SU-DHL-6 (cell line): ENCODE measurements around the gene CMTM7.
"Not testable (repeated sequence)": the region's sequence is repeated elsewhere in the genome, so short reads cannot be mapped to it uniquely, and the experiment has no call there.

Source experiments
- H2AFZ ChIP-seq: fragments of 200-600 bp; sonication (generic); 2 replicates; pipeline ENCODE4 v1.6.1; 2014; ENCODE audit warnings: low read depth, mild to moderate bottlenecking, moderate library complexity, mixed read lengths, antibody characterized with exemption, low read length; ENCODE audit not compliant: severe bottlenecking
- H3F3A ChIP-seq: fragments of 200-600 bp; shearing (Covaris generic); 2 replicates; pipeline ENCODE4 v1.6.0; 2016; ENCODE audit warnings: antibody characterized with exemption, mild to moderate bottlenecking; ENCODE audit not compliant: insufficient read depth
- H3K27ac ChIP-seq: fragments of 200-600 bp; sonication (generic); 2 replicates; pipeline ENCODE4 v1.5.1; 2016; ENCODE audit warnings: low read depth, mild to moderate bottlenecking, low read length, moderate library complexity, mixed read lengths
- H3K27me3 ChIP-seq: fragments of 200-600 bp; sonication (generic), shearing (Covaris generic); 2 replicates; pipeline ENCODE4 v1.6.0; 2014; ENCODE audit warnings: mild to moderate bottlenecking, low read length
- H3K36me3 ChIP-seq: fragments of 200-600 bp; sonication (generic); 2 replicates; pipeline ENCODE4 v1.6.1; 2014; ENCODE audit warnings: mild to moderate bottlenecking, low read length, mixed read lengths
- H3K4me2 ChIP-seq: fragments of 300-600, 200-600 bp; shearing (Covaris generic), sonication (generic); 2 replicates; pipeline ENCODE4 v1.6.0; 2014; ENCODE audit warnings: low read length, low read depth, mild to moderate bottlenecking; ENCODE audit not compliant: poor library complexity, severe bottlenecking
- H3K4me3 ChIP-seq: fragments of 200-600 bp; sonication (generic); 2 replicates; pipeline ENCODE4 v1.5.1; 2014; ENCODE audit warnings: antibody characterized with exemption, low read length, mild to moderate bottlenecking, mixed read lengths; ENCODE audit not compliant: insufficient read depth, poor library complexity, severe bottlenecking
- H3K79me2 ChIP-seq: fragments of 200-600 bp; sonication (generic); 2 replicates; pipeline ENCODE4 v1.6.1; 2014; ENCODE audit warnings: mild to moderate bottlenecking, low read length, moderate library complexity; ENCODE audit not compliant: insufficient read depth
- H3K9ac ChIP-seq: fragments of 200-600 bp; sonication (generic); 2 replicates; pipeline ENCODE4 v1.7.0; 2014; ENCODE audit warnings: mild to moderate bottlenecking, low read length
- H3K9me2 ChIP-seq: fragments of 200-600 bp; sonication (generic); replicated peaks from 2 replicates; pipeline ENCODE4 v1.6.1; 2014; ENCODE audit warnings: low read length; ENCODE audit not compliant: insufficient read depth
- H3K9me3 ChIP-seq: fragments of 200-600 bp; sonication (generic); 2 replicates; pipeline ENCODE4 v1.6.1; 2014; ENCODE audit warnings: low read length, mixed read lengths; ENCODE audit not compliant: insufficient read depth
- H4K20me1 ChIP-seq: fragments of 200-600 bp; sonication (generic); 2 replicates; pipeline ENCODE4 v1.6.1; 2014; ENCODE audit warnings: low read depth, mild to moderate bottlenecking, antibody characterized with exemption, low read length, moderate library complexity, mixed read lengths
- CTCF ChIP-seq: fragments of 200-600 bp; sonication (generic); IDR thresholded peaks from one replicate; pipeline ENCODE4 v1.5.1; 2017; ENCODE audit warnings: antibody characterized with exemption, mild to moderate bottlenecking, low read length, moderate library complexity; ENCODE audit not compliant: insufficient read depth, poor library complexity, severe bottlenecking
- EZH2phosphoT487 ChIP-seq: fragments of 200-600 bp; sonication (generic), shearing (Covaris generic); conservative IDR thresholded peaks from 2 replicates; pipeline ENCODE4 v1.6.1; 2018; ENCODE audit warnings: mild to moderate bottlenecking, antibody characterized with exemption, low read length, moderate library complexity, mixed read lengths

Gene CMTM7

GRCh38 chr3:32387512-32387911 is 4.1 kb upstream of the CMTM7 start:
- H3K4me3 ChIP-seq = no peak overlapping the region
- H3K9me3 ChIP-seq = no peaks in the 10 kb centered on the region
- H3F3A ChIP-seq = no peaks in the 10 kb centered on the region
- no peak overlapping the region for H3K9ac ChIP-seq
- H3K36me3 ChIP-seq = no peaks in the 10 kb centered on the region
- no peak overlapping the region for H2AFZ ChIP-seq
- no peak overlapping the region for H3K4me2 ChIP-seq
- no peak overlapping the region for H3K27ac ChIP-seq
- no peaks in the 10 kb centered on the region for H4K20me1 ChIP-seq
- H3K9me2 ChIP-seq = no peaks in the 10 kb centered on the region
- H3K79me2 ChIP-seq = no peaks in the 10 kb centered on the region
- TF ChIP-seq EZH2phosphoT487 = no peak
- no peak for TF ChIP-seq CTCF
- no peaks in the 10 kb centered on the region; the same call in 1 of the 2 replicates for H3K27me3 ChIP-seq

- H3K4me3 ChIP-seq, H2AFZ ChIP-seq, H3K27me3 ChIP-seq, H3K9me3 ChIP-seq, H3K4me2 ChIP-seq, H3F3A ChIP-seq, H3K27ac ChIP-seq, H3K36me3 ChIP-seq, H3K9me2 ChIP-seq, H3K79me2 ChIP-seq, H4K20me1 ChIP-seq, H3K9ac ChIP-seq: not testable (repeated sequence)
Measured at GRCh38 chr3:32389577-32389976, 2.1 kb upstream of the CMTM7 start.

GRCh38 chr3:32392536-32393302 is 1.1 kb downstream of the CMTM7 start:
- Histone ChIP-seq H3K4me3 (no peak overlapping the region), H3K4me2 (no peak overlapping the region), H3F3A (no peaks in the 10 kb centered on the region), H3K27ac (no peak overlapping the region), H2AFZ (peak overlapping the region; percentile 44), H3K9ac (no peak overlapping the region), H3K27me3 (no peaks in the 10 kb centered on the region; the same call in 1 of the 2 replicates), H3K9me3 (no peaks in the 10 kb centered on the region), H3K79me2 (no peaks in the 10 kb centered on the region), H3K36me3 (no peaks in the 10 kb centered on the region), H4K20me1 (no peaks in the 10 kb centered on the region), H3K9me2 (no peaks in the 10 kb centered on the region)
- TF ChIP-seq CTCF = no peak
- no peak for TF ChIP-seq EZH2phosphoT487

GRCh38 chr3:32395496-32395895 is 3.8 kb downstream of the CMTM7 start:
- Histone ChIP-seq H3K4me2 (no peak overlapping the region), H3K9ac (no peak overlapping the region), H3K36me3 (no peaks in the 10 kb centered on the region), H3K9me3 (no peaks in the 10 kb centered on the region), H3K27me3 (no peaks in the 10 kb centered on the region; the same call in 1 of the 2 replicates), H3F3A (no peaks in the 10 kb centered on the region), H3K27ac (no peak overlapping the region), H3K9me2 (no peaks in the 10 kb centered on the region), H2AFZ (no peak overlapping the region), H3K4me3 (no peak overlapping the region), H4K20me1 (no peaks in the 10 kb centered on the region), H3K79me2 (no peaks in the 10 kb centered on the region)
- no peak for TF ChIP-seq CTCF
- no peak for TF ChIP-seq EZH2phosphoT487
